K562 (cell line): ENCODE data around the gene ZSWIM6. TPM values are rescaled to one million over a fixed set of nuclear protein-coding genes. Genes with fewer than 3 reads are reported as not detected.

Source experiments
- ATAC-seq: fragments of 200-7000 bp; cut with Tn5 transposase; 3 replicates; pipeline ENCODE4 v1.9.1; 2020; ENCODE audit warnings: moderate library complexity
- BruUV-seq: library from RNA; stranded (reverse); fragments of 400-500 nt; replicated peaks from 2 replicates; lab custom pipeline; 2021; lab: Mats Ljungman, UMichigan
- CTCF ChIA-PET: fragments of 300-600 bp; formaldehyde crosslinking; extraction: SDS; loops from one replicate; lab custom pipeline; 2021; ENCODE audit warnings: low intra/inter-chr PET ratio; lab: Yijun Ruan, JAX
- POLR2A ChIA-PET: fragments of 300-600, 350-650 bp; sonication (Branson Sonifier 250); formaldehyde crosslinking; extraction: SDS; loops from one replicate; lab custom pipeline; 2021; ENCODE audit warnings: antibody characterized with exemption, inconsistent platforms; lab: Yijun Ruan, JAX
- DNase-seq, 4 experiments: peaks; one replicate each; pipeline versions ENCODE4 v3.0.0 to v3.0.0-alpha.2; 2011 to 2018; ENCODE audit warnings: low spot score in 3 of 4, mixed read lengths in 3 of 4; ENCODE audit errors: extremely low read depth in 1 of 4
- FAIRE-seq: peaks from 2 replicates; lab custom pipeline; 2011; peaks lifted over from hg19 to GRCh38; lab: Jason Lieb, UNC
- H2AFZ ChIP-seq: 2 replicates; pipeline ENCODE4 v1.6.0; 2011; ENCODE audit warnings: low read depth, low read length, control low read depth, inconsistent platforms
- H3K27ac ChIP-seq: fragments of 200-600 bp; 3 replicates; pipeline ENCODE4 v1.8.0; 2011; ENCODE audit warnings: low read depth, mild to moderate bottlenecking, control low read depth, inconsistent platforms, low read length, moderate library complexity, mixed read lengths; ENCODE audit errors: extremely low read depth
- H3K27me3 ChIP-seq, 2 experiments: fragments of 300-600 bp in 1 of 2; 2 replicates in 1 of 2; 3 replicates in 1 of 2; pipeline versions ENCODE4 v1.6.0 to v1.8.0; 2011; ENCODE audit warnings: inconsistent platforms in 2 of 2, low read length in 2 of 2, mild to moderate bottlenecking in 1 of 2, mixed read lengths in 1 of 2, moderate library complexity in 1 of 2; ENCODE audit not compliant: control insufficient read depth in 2 of 2, insufficient read depth in 2 of 2
- H3K36me3 ChIP-seq: fragments of 300-600 bp; 3 replicates; pipeline ENCODE4 v1.8.0; 2011; ENCODE audit warnings: mild to moderate bottlenecking, low read length, inconsistent platforms; ENCODE audit not compliant: control insufficient read depth, insufficient read depth
- H3K4me1 ChIP-seq, 2 experiments: fragments of 200-600 bp in 1 of 2; replicated peaks in 1 of 2; 2 replicates in 1 of 2; 3 replicates in 1 of 2; pipeline versions ENCODE4 v1.5.1 to v1.8.0; 2011; ENCODE audit warnings: inconsistent platforms in 2 of 2, low read length in 2 of 2, mild to moderate bottlenecking in 1 of 2, mixed read lengths in 1 of 2, moderate library complexity in 1 of 2; ENCODE audit not compliant: control insufficient read depth in 2 of 2, insufficient read depth in 2 of 2
- H3K4me2 ChIP-seq: 2 replicates; pipeline ENCODE4 v1.6.1; 2011; ENCODE audit warnings: low read length, control low read depth, inconsistent platforms, mixed read lengths; ENCODE audit not compliant: insufficient read depth
- H3K4me3 ChIP-seq: fragments of 200-600 bp; sonication (generic), shearing (Covaris generic); 2 replicates; pipeline ENCODE4 v1.5.1; 2016; ENCODE audit warnings: control low read depth, inconsistent platforms
- H3K79me2 ChIP-seq: fragments of 200-600 bp; 3 replicates; pipeline ENCODE4 v1.8.0; 2011; ENCODE audit warnings: low read length, inconsistent platforms; ENCODE audit not compliant: control insufficient read depth, insufficient read depth
- H3K9ac ChIP-seq, 2 experiments: 2 replicates each; pipeline versions ENCODE4 v1.6.0 to v1.6.1; 2011; ENCODE audit warnings: low read depth in 2 of 2, low read length in 2 of 2, control low read depth in 1 of 2, inconsistent platforms in 1 of 2, mild to moderate bottlenecking in 1 of 2, mixed read lengths in 1 of 2; ENCODE audit not compliant: insufficient read depth in 1 of 2
- H3K9me1 ChIP-seq: one replicate; pipeline ENCODE4 v1.6.0; 2011; ENCODE audit warnings: inconsistent platforms, mild to moderate bottlenecking, low read length, moderate library complexity; ENCODE audit not compliant: control insufficient read depth, insufficient read depth
- H3K9me3 ChIP-seq: replicated peaks from 2 replicates; pipeline ENCODE4 v1.5.1; 2011; ENCODE audit warnings: low read depth, low read length, inconsistent platforms; ENCODE audit not compliant: control insufficient read depth, insufficient read depth
- H4K20me1 ChIP-seq: replicated peaks from 2 replicates; pipeline ENCODE4 v1.6.1; 2011; ENCODE audit warnings: low read length, inconsistent platforms, mixed read lengths; ENCODE audit not compliant: control insufficient read depth, insufficient read depth
- C11orf30 ChIP-seq: fragments of 450-650 bp; IDR thresholded peaks from 2 replicates; pipeline ENCODE4 v1.6.1; 2016; ENCODE audit warnings: low read depth, mild to moderate bottlenecking
- CBX2 ChIP-seq: fragments of 200-600 bp; sonication (generic); IDR thresholded peaks from one replicate; pipeline ENCODE4 v1.6.1; 2012; ENCODE audit warnings: mild to moderate bottlenecking, low read length, inconsistent platforms; ENCODE audit not compliant: insufficient read depth, poor library complexity, severe bottlenecking
- ELF2 ChIP-seq: fragments of 250-450 bp; sonication (Bioruptor Pico); IDR thresholded peaks from 2 replicates; pipeline ENCODE4 v1.5.0; 2021; ENCODE audit warnings: mild to moderate bottlenecking
- FOXA3 ChIP-seq, 2 experiments: fragments of 450-650 bp in 1 of 2; sonication (generic) in 1 of 2; formaldehyde crosslinking; IDR thresholded peaks in 1 of 2; conservative IDR thresholded peaks in 1 of 2; 2 replicates each; pipeline versions ENCODE4 v1.4.0 to v1.8.0; 2020 to 2022; ENCODE audit warnings: mild to moderate bottlenecking in 2 of 2, missing genetic modification reagents in 1 of 2
- FOXP4 ChIP-seq: sonication (generic); formaldehyde crosslinking; IDR thresholded peaks from 2 replicates; pipeline ENCODE4 v1.8.0; 2022; ENCODE audit warnings: mild to moderate bottlenecking, missing genetic modification reagents, borderline replicate concordance
- HEY1 ChIP-seq: fragments of 250-450 bp; sonication (Bioruptor Pico); IDR thresholded peaks from 2 replicates; pipeline ENCODE4 v1.5.0; 2020; ENCODE audit warnings: mild to moderate bottlenecking, moderate library complexity, borderline replicate concordance
- HOXB6 ChIP-seq: fragments of 250-450 bp; sonication (Bioruptor Pico); IDR thresholded peaks from 2 replicates; pipeline ENCODE4 v1.5.1; 2022; ENCODE audit warnings: mild to moderate bottlenecking, borderline replicate concordance
- L3MBTL2 ChIP-seq: fragments of 450-650 bp; IDR thresholded peaks from 2 replicates; pipeline ENCODE4 v1.6.1; 2016; ENCODE audit warnings: mild to moderate bottlenecking, moderate library complexity
- MEF2D ChIP-seq: conservative IDR thresholded peaks from 2 replicates; pipeline ENCODE4 v1.6.1; 2016; ENCODE audit warnings: low read depth, missing genetic modification characterization, missing compliant biosample characterization
- RB1 ChIP-seq: fragments of 450-650 bp; IDR thresholded peaks from 2 replicates; pipeline ENCODE4 v1.6.1; 2017; ENCODE audit warnings: low read depth, mild to moderate bottlenecking
- RBFOX2 ChIP-seq: fragments of 200-400 bp; formaldehyde crosslinking; IDR thresholded peaks from 2 replicates; pipeline ENCODE4 v1.6.1; 2017; ENCODE audit warnings: low read depth, mild to moderate bottlenecking, low read length, moderate library complexity
- RERE ChIP-seq: sonication (generic); formaldehyde crosslinking; IDR thresholded peaks from 2 replicates; pipeline ENCODE4 v1.8.0; 2023; ENCODE audit warnings: missing genetic modification reagents, mild to moderate bottlenecking, borderline replicate concordance
- ZNF398 ChIP-seq: fragments of 250-450 bp; sonication (Bioruptor Pico); IDR thresholded peaks from 2 replicates; pipeline ENCODE4 v1.8.0; 2021; ENCODE audit warnings: moderate library complexity, mild to moderate bottlenecking, inconsistent platforms
- WGBS: fragments of 100-300 bp; shearing (Covaris generic); methylation state at CpG from one replicate; pipeline ENCODE4 v1.1.6; 2016; ENCODE audit warnings: low coverage, mixed read lengths; ENCODE audit not compliant: insufficient coverage; ENCODE audit errors: missing lambda C conversion rate; 5-methylcytosine and 5-hydroxymethylcytosine counted together
- in situ Hi-C: fragments of 300-500 bp; cut with MboI; formaldehyde crosslinking; loops from 4 replicates; pipeline ENCODE4 v1.15.0; 2018; ENCODE audit warnings: inconsistent platforms, mixed read lengths
- intact Hi-C: fragments of 100-400 bp; cut with micrococcal nuclease; formaldehyde crosslinking; loops from 2 replicates; pipeline ENCODE4 v1.14.2; 2022
- polyA plus RNA-seq, 8 experiments: library from polyadenylated mRNA; depleted of rRNA in 4 of 8; stranded (reverse) in 5 of 8; unstranded in 3 of 8; fragments of >200 nt; fragmentation: Nextera tagmentation in 2 of 8; fragmentation: Illumina TruSeq in 1 of 8; extraction: Ambion mirVana in 2 of 8; extraction: Trizol in 1 of 8; gene quantifications; 2 replicates each; pipeline versions ENCODE4 v1.2.1 to v1.2.3, GENCODE V29; 2011 to 2014; ENCODE audit warnings: inconsistent platforms in 1 of 8, missing spikeins in 1 of 8
- total RNA-seq, 7 experiments: library from RNA; depleted of rRNA in 6 of 7; stranded (reverse); fragments of >200 nt in 6 of 7; fragmentation: Illumina TruSeq in 2 of 7; extraction: Trizol in 2 of 7; gene quantifications; 2 replicates each; pipeline versions ENCODE4 v1.2.1 to v1.2.3, GENCODE V29; 2011 to 2021; ENCODE audit warnings: low replicate concordance in 1 of 7

The ZSWIM6 gene
- total and polyA plus RNA-seq, 9 of the 15 experiments (the other 6 are each of a cell fraction or from before 2014, with no cell fraction given): 0.81 to 3.2 (median 2.0) TPM

GRCh38 chr5:61425918-61426317, 93.9 kb downstream of the ZSWIM6 start:
- no TSS peak for BruUV-seq
- no peak for FAIRE-seq

More at GRCh38 chr5:61425918-61426317, 93.9 kb downstream of the ZSWIM6 start:
- in situ Hi-C loops (no loop called here), intact Hi-C loops (no loop called here)
- no peak overlapping the region for H3K4me2 ChIP-seq
- CTCF ChIA-PET: no interaction called here
- POLR2A ChIA-PET: no interaction called here
- DNase-seq (no peak), ATAC-seq (no peak)
- no peaks in the 10 kb centered on the region for H3K79me2 ChIP-seq
- TF ChIP-seq RB1 (no peak), L3MBTL2 (no peak), FOXP4 (CRISPR knock-in tag) (no peak), HEY1 (CRISPR knock-in tag) (no peak), HOXB6 (CRISPR knock-in tag) (no peak), CBX2 (no peak), ZNF398 (CRISPR knock-in tag) (no peak), C11orf30 (no peak), RBFOX2 (no peak), MEF2D (tag) (no peak), ELF2 (no peak), FOXA3 (CRISPR knock-in tag; conservative IDR thresholded peaks at IDR 0.05 in 1 of 2, IDR thresholded peaks at IDR 0.05 in 1 of 2) (no peak), RERE (CRISPR knock-in tag) (no peak)
- H3K4me3 ChIP-seq: no peak overlapping the region
- no peaks in the 10 kb centered on the region for H4K20me1 ChIP-seq
- H3K9ac ChIP-seq: no peak overlapping the region
- no peaks in the 10 kb centered on the region; a peak in 1 of 5 replicates for H3K27me3 ChIP-seq
- H3K36me3 ChIP-seq: no peaks in the 10 kb centered on the region
- no peaks in the 10 kb centered on the region for H3K9me3 ChIP-seq
- WGBS: 4% methylated on average over 1 of the region's 1 CpG
- no peak overlapping the region for H2AFZ ChIP-seq
- H3K27ac ChIP-seq: no peak overlapping the region
- no peaks in the 10 kb centered on the region; a peak in 1 of 5 replicates for H3K4me1 ChIP-seq
- H3K9me1 ChIP-seq: no peaks in the 10 kb centered on the region
